Activated CD4-positive, alpha-beta T cell treated with anti-CD3 and anti-CD28 coated beads for 48 hours (primary cell): ENCODE results near the gene MUC5AC.
"Not testable (repeated sequence)": the region's sequence is repeated elsewhere in the genome, so short reads cannot be mapped to it uniquely, and the experiment has no call there.

ENCODE experiments used
- DNase-seq: peaks from one replicate; pipeline ENCODE4 v3.0.0-alpha.2; 2020

Gene MUC5AC

DNA sequence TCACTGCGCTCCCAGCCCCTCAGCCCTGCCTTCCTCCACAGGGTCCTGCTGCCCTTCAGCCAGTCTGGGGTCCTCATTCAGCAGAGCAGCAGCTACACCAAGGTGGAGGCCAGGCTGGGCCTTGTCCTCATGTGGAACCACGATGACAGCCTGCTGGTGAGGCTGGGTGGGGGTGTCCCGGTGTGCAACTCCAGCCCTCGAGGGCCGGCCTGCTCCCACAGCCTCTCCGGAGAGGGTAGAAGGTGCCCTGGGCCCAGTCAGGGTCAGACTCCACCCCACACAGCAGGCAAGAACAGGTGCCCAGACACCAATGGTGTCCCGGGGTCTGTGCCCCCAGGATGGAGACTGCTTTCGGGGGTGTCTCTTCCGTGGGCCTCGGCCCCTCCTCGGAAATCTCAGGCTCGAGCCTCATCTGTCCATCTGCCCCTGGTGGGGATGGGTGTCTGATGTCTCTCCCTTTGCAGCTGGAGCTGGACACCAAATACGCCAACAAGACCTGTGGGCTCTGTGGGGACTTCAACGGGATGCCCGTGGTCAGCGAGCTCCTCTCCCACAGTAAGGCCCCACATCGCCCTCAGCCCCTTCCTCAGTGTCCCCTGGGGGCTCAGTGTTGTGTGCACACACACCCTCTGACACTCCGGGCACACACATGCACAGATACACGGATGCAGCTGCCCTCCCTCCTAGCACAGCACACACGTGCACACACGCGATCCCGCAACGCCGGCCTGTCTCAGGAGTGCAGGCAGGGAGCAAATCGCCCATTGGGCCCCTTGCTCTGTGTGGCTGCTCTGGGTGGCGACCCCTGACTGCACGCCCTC lies 4.9 kb downstream of the MUC5AC start:
- no peak for DNase-seq

DNA sequence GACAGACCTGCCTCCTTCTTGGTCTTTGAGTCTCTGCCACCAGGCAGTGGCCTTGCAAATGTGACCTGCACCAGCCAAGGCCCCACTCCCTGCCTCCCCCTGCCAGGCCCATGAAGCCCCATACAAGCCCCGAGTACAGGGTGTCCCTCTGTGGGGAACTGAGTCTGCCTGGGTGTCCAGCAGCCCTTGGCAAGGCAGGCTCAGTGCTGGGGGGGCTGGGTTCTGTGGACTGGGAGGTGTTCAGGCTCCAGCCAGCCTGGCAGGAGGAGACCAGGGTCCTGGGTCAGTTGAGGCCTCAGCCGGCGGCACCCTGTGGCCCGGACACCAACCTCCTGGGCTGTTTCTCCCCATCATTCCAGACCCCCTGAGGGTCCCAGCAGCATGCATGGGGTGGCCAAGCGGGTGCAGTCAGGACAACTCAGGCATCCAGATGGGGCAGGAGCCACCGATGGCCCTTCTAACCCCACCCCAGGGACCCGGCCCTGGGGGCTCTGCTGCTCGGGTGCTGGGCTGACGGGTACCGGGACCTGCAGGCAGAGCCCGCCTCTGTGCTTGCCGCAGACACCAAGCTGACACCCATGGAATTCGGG lies 5.7 kb downstream of the MUC5AC start:
- no peak for DNase-seq

DNA sequence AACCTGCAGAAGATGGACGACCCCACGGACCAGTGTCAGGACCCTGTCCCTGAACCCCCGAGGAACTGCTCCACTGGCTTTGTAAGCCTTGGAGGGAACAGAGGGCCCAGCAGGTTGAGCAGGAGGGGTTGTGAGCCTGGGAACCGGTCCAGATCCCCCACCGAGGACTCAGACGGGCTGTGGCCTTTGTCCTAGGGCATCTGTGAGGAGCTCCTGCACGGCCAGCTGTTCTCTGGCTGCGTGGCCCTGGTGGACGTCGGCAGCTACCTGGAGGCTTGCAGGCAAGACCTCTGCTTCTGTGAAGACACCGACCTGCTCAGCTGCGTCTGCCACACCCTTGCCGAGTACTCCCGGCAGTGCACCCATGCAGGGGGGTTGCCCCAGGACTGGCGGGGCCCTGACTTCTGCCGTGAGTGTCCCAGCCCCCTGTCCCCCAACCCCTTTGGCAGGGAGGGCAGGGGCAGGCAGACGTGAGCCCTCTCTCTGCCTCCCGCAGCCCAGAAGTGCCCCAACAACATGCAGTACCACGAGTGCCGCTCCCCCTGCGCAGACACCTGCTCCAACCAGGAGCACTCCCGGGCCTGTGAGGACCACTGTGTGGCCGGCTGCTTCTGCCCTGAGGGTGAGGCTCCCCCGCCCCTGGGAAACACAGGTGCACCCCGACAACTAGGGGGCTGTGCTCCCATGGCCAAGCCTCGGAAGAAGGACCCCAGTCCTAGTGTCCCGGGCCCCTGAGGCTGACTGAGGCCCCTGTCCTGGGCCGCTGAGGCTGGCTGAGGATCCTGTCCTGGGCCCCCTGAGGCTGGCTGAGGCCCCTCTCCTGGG lies 6.4 kb downstream of the MUC5AC start:
- no peak for DNase-seq

DNA sequence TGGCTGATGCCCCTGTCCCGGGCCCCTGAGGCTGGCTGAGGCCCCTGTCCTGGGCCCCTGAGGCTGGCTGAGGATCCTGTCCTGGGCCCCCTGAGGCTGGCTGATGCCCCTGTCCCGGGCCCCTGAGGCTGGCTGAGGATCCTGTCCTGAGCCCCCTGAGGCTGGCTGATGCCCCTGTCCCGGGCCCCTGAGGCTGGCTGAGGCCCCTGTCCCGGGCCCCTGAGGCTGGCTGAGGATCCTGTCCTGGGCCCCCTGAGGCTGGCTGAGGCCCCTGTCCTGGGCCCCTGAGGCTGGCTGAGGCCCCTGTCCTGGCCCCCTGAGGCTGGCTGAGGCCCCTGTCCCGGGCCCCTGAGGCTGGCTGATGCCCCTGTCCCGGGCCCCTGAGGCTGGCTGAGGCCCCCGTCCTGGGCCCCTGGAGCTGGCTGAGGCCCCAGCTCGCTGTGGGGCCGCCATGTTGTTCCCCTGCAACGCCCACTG lies 7.1 kb downstream of the MUC5AC start:
- not testable (repeated sequence) for DNase-seq

DNA sequence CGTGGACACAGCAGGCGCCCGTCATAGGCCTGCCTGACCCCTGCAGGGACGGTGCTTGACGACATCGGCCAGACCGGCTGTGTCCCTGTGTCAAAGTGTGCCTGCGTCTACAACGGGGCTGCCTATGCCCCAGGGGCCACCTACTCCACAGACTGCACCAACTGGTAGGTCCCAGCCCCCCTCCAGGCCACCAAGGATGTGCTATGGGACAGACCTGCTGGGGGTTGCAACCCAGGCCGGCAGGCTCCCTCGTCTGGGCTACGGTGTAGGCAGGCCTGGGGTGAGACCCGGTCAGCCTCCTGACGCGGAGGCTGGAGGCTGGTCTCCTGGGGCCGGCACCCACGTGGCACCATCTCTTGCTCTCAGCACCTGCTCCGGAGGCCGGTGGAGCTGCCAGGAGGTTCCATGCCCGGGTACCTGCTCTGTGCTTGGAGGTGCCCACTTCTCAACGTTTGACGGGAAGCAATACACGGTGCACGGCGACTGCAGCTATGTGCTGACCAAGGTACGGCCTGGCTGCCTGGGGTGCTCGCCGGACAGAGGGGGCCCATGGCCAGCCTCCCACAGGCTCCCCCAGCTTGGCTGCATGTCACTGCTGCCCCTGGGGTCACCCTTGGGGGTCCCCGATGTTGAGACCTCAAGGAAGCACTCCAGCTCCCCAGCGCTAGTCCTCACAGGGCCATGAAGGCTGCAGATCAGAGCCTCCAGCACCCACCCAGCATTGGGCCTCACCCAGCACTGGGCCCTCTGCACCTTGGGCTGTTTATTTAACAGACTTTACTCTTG lies 7.7 kb downstream of the MUC5AC start:
- no peak for DNase-seq

DNA sequence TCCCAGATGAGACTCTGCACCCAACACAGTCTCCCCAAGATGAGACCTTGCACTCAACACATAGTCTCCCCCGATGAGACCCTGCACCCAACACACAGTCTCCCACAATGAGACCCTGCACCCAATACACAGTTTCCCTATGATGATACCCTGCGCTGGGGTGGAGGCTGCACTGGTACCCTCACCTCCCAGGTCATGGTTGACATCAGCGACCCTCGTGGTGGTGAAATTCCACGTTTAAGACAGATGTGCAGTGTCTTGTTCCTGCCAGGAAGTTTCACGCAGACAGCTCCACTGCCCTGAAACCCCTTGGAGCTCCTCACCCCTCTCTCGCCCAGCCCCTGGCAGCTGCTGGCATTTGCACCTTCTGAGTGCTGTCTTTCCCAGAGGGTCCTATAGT lies 9.5 kb downstream of the MUC5AC start:
- DNase-seq: no peak

DNA sequence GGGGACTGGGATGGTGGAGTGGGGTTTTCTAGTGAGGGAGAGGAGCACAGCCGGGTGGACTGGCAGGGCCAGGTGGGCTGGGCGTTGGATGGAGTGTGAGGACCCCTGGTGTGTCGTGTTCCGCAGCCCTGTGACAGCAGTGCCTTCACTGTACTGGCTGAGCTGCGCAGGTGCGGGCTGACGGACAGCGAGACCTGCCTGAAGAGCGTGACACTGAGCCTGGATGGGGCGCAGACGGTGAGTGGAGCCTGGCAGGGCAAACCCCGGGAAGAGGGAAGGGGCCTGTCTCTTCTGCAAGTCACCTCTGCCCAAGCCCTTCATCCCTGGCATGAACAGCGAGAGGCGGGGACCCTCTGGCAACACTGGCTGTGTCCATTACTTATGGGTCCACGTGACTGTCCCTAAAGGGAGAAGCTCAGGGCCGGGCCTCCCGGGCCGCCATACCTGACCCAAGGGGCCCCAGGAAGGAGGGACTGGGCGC lies 10.0 kb downstream of the MUC5AC start:
- DNase-seq: no peak

DNA sequence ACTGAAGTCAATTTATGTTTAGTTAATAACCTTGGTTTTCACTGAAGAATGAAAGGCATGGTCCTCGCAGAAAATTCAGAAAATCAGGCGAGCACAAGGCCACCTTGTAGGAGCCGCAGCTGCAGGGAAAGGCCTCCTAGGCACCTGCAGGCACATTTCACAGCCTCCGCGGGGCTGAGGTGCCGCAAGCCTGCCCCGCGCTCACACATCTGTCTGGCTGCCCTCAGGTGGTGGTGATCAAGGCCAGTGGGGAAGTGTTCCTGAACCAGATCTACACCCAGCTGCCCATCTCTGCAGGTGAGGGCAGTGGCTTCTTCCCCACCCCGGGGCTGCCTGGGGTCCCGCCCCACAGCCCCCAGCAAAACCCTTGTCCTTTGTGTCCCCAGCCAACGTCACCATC lies 10.5 kb downstream of the MUC5AC start:
- no peak for DNase-seq

DNA sequence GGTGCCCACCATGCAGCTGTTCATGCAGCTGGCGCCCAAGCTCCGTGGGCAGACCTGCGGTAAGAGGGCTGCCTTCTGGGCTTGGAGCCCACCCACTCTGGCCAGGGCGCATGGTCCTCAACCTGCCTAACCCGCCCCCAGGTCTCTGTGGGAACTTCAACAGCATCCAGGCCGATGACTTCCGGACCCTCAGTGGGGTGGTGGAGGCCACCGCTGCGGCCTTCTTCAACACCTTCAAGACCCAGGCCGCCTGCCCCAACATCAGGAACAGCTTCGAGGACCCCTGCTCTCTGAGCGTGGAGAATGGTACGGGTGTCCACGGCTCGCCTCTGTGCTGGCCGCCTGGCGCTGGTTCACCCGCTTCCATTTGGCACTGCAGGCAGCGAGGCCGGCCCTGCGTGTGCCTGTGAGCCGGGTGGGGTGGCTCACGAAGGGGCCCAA lies 11.0 kb downstream of the MUC5AC start:
- no peak for DNase-seq

DNA sequence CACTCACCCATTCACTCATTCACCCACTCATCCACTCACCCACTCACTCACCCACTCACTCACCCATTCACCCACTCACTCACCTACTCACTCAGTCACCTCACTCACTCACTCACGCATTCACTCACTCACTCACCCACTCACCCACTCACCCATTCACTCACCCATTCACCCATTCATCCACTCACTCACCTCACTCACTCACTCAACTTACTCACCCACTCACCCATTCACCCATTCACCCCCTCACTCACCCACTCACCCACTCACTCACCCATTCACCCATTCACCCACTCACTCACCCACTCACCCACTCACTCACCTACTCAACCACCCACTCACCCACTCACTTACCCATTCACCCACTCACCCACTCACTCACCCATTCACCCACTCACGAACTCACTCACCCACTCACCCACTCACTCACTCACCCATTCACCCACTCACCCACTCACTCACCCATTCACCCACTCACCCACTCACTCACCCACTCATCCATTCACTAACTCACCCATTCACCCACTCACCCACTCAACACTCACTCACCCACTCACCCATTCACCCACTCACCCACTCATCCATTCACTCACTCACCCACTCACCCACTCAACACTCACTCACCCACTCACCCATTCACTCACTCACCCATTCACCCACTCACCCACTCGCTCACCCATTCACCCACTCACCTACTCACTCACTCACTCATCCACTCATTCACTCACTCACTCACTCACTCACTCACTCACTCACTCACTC lies 13.7 kb downstream of the MUC5AC start:
- no peak for DNase-seq

DNA sequence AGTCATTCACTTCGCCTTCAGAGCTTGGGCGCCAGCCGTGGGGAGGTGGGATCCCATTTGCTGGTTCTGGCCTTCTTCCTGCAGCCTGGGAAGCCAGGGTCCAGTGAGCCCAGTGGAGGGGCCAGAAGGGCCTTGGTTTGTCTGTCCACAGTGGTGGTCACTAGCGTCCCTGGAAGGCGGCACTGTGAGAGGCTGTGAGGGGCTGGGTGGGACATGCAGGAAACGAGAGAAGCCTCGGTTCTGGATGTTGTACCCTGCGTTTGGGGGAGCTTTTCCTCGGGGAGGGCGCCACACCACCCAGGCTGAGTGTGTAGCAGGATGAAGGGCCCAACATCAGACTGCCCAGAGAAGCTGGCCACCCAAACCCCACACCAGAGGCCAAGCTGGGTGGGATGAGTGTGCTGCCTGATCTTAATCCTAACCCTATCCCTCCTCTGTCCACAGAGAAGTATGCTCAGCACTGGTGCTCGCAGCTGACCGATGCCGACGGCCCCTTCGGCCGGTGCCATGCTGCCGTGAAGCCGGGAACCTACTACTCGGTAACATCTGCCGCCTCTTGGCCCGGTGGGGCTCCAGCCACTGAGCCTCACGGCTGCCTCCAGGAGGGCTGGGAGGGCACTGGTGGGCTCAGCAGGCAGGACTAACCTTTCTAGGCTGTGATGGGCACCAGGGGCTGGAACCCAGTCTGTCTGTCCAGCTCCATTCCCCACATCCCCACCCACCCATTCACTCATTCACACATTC lies 14.4 kb downstream of the MUC5AC start:
- DNase-seq: no peak

DNA sequence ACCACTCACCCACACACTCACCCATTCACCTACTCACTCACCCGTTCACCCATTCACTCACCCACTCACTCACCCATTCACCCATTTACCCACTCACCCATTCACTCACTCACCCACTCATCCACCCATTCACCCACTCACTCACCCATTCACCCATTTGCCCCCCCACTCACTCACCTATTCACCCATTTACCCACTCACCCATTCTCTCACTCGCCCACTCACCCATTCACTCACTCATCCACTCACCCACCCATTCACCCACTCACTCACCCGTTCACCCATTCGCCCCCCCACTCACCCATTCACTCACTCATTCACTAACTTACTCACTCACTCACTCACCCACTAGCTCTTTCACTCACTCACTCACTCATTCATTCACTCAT lies 15.0 kb downstream of the MUC5AC start:
- no peak for DNase-seq

DNA sequence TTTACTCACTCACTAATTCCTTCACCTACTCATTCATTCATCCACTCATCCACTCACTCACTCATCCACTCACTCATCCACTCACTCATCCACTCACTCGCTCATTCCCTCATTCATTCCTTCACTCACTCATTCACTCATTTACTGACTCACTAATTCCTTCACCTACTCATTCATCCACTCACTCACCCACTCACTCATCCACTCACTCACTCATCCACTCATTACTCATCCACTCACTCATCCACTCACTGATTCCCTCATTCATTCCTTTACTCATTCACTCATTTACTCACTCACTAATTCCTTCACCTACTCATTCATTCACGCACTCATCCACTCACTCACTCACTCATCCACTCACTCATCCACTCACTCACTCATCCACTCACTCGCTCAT lies 15.6 kb downstream of the MUC5AC start:
- DNase-seq: not testable (repeated sequence)

DNA sequence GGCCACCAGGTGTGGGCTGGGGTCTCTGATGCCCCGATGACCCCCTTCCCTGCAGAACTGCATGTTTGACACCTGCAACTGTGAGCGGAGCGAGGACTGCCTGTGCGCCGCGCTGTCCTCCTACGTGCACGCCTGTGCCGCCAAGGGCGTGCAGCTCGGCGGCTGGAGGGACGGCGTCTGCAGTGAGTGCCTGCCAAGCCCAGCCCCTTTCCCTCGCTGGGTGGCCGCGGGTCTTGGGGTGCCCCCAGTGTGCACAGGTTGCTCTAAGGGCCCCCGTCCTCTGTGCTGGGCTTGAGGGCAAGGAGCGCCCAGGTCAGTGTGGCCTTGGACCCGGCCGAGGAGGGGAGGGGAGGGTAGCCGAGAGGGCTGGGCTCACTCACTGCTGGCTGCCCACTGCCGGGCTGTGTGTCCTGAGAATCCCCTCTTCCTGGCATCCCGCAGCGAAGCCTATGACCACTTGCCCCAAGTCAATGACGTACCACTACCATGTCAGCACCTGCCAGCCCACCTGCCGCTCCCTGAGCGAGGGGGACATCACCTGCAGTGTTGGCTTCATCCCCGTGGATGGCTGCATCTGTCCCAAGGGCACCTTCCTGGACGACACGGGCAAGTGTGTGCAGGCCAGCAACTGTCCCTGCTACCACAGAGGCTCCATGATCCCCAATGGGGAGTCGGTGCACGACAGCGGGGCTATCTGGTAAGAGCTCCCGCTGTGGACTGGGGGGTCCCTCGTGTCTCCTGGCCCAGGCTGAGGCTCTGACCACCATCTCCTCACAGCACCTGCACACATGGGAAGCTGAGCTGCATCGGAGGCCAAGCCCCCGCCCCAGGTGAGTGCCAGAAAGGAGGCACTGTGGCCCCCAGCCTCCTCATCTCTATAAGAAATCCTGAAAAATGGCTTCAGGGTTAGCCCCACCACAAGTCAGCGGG lies 17.0 kb downstream of the MUC5AC start:
- DNase-seq: no peak

DNA sequence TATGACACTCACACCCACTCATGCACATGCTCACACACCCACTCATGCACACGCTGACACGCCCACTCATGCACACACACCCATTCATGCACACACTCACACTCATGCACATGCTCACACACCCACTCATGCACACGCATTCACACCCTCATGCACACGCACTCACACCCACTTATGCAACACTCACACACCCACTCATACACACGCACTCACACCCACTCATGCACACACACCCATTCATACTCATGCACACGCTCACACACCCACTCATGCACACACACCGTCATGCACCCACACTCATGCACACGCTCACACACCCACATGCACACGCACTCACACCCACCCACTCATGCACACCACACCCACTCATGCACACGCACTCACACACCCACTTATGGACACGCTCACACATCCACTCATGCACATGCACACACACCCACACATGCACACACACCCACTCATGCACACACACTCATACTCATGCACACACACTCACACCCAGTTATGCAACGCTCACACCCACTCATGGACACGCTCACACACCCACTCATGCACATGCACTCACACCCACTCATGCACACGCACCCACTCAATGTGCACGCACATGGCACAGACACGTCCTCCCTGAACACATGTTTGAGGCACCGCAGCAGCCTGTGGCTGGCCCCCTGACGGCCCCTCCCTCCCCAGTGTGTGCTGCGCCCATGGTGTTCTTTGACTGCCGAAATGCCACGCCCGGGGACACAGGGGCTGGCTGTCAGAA lies 17.9 kb downstream of the MUC5AC start:
- DNase-seq: no peak

DNA sequence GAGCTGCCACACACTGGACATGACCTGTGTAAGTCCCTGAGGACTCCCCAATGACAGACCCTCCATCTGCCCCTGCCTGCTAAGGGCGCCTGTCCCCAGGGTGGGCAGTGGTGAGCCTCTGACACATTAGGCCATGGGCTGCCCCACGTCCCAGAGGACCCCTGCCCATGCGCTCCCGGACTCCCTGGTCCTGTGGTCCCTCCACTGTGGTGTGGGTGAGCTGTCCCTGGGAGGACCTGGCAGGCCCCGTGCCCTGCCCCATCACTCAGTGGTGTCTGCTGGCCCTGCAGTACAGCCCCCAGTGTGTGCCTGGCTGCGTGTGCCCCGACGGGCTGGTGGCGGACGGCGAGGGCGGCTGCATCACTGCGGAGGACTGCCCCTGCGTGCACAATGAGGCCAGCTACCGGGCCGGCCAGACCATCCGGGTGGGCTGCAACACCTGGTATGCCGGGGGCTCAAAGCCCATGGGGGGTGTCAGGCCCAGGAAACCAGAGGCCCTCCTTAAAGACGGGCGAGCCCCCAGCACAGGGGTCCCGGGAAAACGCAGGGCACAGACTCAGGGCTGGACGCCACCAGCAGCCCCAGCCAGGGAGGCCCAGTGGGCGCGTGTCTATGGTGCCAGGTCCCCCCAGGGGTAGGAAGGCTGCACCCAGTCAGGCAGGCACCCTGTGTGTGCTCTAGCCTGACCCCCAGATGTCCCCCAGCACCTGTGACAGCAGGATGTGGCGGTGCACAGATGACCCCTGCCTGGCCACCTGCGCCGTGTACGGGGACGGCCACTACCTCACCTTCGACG lies 18.7 kb downstream of the MUC5AC start:
- no peak for DNase-seq

DNA sequence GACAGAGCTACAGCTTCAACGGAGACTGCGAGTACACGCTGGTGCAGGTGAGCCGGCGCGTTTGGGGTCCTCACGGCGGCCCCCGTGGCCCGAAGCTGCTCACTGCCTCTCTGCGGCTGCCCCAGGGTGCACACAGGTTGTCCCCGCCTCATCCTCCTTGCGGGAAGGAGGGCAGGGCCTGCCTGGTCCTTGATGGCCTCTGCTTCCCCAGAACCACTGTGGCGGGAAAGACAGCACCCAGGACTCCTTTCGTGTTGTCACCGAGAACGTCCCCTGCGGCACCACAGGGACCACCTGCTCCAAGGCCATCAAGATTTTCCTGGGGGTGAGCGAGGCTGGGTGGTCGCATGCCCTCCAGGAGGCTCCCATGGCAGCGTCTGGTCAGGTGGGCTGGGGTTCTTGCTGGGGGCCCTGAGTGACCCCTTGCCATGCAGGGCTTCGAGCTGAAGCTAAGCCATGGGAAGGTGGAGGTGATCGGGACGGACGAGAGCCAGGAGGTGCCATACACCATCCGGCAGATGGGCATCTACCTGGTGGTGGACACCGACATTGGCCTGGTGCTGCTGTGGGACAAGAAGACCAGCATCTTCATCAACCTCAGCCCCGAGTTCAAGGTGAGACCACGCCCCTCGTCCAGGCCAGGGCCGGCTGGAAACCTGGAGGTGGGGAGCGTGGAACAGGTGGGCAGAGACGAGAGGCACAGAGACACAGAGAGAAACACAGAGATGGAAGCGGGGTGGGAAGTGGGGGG lies 19.4 kb downstream of the MUC5AC start:
- DNase-seq: no peak

DNA sequence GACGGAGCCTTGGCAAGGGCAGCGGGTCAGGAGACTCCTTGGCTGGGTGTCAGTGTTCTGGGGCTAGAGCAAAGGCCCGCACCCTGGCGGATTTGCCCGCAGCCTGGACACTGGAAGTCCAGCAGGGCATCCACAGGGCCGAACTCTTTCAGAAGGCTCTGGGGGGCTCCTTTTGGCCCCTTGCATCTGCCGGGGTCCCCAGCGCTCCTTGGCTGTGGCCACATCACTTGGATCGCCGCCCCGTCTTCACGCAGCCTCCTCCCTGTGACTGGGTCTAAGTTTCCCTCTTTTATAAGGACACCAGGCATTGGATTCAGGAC lies 20.0 kb downstream of the MUC5AC start:
- no peak for DNase-seq
